Stomach (tissue), 4 donors: ENCODE measurements around the gene SEMA5B.

ENCODE experiments used
- EP300 ChIP-seq: sonication (generic); formaldehyde crosslinking; IDR thresholded peaks from one replicate; pipeline ENCODE4 v1.6.1; 2017; ENCODE audit warnings: antibody characterized with exemption
- POLR2A ChIP-seq, 4 donors: fragments of 450-650 bp; IDR thresholded peaks; one replicate each; pipeline ENCODE4 v1.6.1; 2016; ENCODE audit warnings: antibody characterized with exemption in 4 of 4, control low read depth in 2 of 4, mild to moderate bottlenecking in 1 of 4, moderate library complexity in 1 of 4
- POLR2AphosphoS5 ChIP-seq, 3 donors: sonication (generic); formaldehyde crosslinking; IDR thresholded peaks; one replicate each; pipeline ENCODE4 v1.6.1; 2016; ENCODE audit warnings: antibody characterized with exemption in 3 of 3
- TF ChIP-seq, protein P1 (sequence below), 7 experiments: fragments of 450-650 bp in 4 of 7; fragments of 200-600 bp in 3 of 7; sonication (generic) in 3 of 7; IDR thresholded peaks; one replicate each; pipeline ENCODE4 v1.5.1; 2016 to 2019; ENCODE audit warnings: antibody characterized with exemption in 7 of 7, control low read depth in 2 of 7, mild to moderate bottlenecking in 1 of 7

DNA sequence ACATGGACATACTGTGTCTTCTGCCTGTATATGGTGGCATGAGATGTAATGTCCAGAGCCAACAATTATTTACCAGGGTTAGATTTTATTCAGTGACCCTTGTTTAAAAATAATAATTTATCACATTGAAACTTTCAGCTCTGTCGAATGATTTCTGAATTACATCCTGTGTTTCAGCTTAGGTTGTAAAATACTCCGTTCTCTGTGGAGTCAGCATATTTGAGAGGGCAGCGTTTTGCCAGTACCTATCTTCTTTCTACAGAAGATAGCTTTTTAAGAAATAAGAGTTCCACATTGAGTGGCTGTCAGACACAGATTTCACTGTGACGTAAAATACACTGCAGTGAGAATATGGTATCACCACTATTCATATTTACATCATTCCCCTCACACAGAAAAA lies 147.4 kb downstream of the SEMA5B start:
- TF ChIP-seq POLR2A (IDR thresholded peaks at IDR 0.05), result no peak
- TF ChIP-seq, protein P1, sequence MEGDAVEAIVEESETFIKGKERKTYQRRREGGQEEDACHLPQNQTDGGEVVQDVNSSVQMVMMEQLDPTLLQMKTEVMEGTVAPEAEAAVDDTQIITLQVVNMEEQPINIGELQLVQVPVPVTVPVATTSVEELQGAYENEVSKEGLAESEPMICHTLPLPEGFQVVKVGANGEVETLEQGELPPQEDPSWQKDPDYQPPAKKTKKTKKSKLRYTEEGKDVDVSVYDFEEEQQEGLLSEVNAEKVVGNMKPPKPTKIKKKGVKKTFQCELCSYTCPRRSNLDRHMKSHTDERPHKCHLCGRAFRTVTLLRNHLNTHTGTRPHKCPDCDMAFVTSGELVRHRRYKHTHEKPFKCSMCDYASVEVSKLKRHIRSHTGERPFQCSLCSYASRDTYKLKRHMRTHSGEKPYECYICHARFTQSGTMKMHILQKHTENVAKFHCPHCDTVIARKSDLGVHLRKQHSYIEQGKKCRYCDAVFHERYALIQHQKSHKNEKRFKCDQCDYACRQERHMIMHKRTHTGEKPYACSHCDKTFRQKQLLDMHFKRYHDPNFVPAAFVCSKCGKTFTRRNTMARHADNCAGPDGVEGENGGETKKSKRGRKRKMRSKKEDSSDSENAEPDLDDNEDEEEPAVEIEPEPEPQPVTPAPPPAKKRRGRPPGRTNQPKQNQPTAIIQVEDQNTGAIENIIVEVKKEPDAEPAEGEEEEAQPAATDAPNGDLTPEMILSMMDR (IDR thresholded peaks at IDR 0.05), result no peak
- no peak for TF ChIP-seq POLR2AphosphoS5 (IDR thresholded peaks at IDR 0.05)
- TF ChIP-seq EP300, result no peak
